Caco-2 (cell line): ENCODE data around the gene PTPRN2. TPM values are rescaled to one million over a fixed set of nuclear protein-coding genes. Genes with fewer than 3 reads are reported as not detected.

Source experiments
- BruUV-seq: library from RNA; stranded (reverse); fragments of 400-500 nt; replicated peaks from 2 replicates; lab custom pipeline; 2021; lab: Mats Ljungman, UMichigan
- CTCF ChIA-PET: fragments of 300-600 bp; sonication (Branson Sonifier 250); formaldehyde crosslinking; loops from one replicate; lab custom pipeline; 2022; ENCODE audit warnings: antibody characterized with exemption; lab: Charles Lee
- POLR2A ChIA-PET: fragments of 300-600 bp; sonication (Branson Sonifier 250); formaldehyde crosslinking; loops from one replicate; lab custom pipeline; 2022; ENCODE audit warnings: antibody characterized with exemption; lab: Charles Lee
- DNase-seq, 2 experiments: peaks; one replicate each; pipeline versions ENCODE4 v3.0.0 to v3.0.0-alpha.2; 2020 to 2022
- H3K27me3 ChIP-seq: replicated peaks from 2 replicates; pipeline ENCODE4 v1.6.0; 2011; ENCODE audit warnings: low read length; ENCODE audit not compliant: control insufficient read depth, insufficient read depth
- H3K36me3 ChIP-seq: 2 replicates; pipeline ENCODE4 v1.5.1; 2011; ENCODE audit warnings: low read length; ENCODE audit not compliant: control insufficient read depth, insufficient read depth
- H3K4me1 ChIP-seq: fragments of 250-450 bp; sonication (Bioruptor Pico); 2 replicates; pipeline ENCODE4 v1.5.1; 2020; ENCODE audit warnings: mild to moderate bottlenecking
- H3K4me3 ChIP-seq: 2 replicates; pipeline ENCODE4 v1.5.1; 2011; ENCODE audit warnings: low read depth, mild to moderate bottlenecking, control low read depth, low read length
- H3K9me3 ChIP-seq: fragments of 250-450 bp; sonication (Bioruptor Pico); 2 replicates; pipeline ENCODE4 v1.5.1; 2020; ENCODE audit warnings: mild to moderate bottlenecking, moderate library complexity
- H3K27ac Mint-ChIP-seq: one replicate; pipeline ENCODE4 v1.8.0; 2022; ENCODE audit warnings: mixed read lengths; ENCODE audit not compliant: unreplicated experiment
- H3K27me3 Mint-ChIP-seq: one replicate; pipeline ENCODE4 v1.8.0; 2022; ENCODE audit warnings: mixed read lengths; ENCODE audit not compliant: insufficient read depth, unreplicated experiment
- H3K36me3 Mint-ChIP-seq: one replicate; pipeline ENCODE4 v1.8.0; 2022; ENCODE audit warnings: mild to moderate bottlenecking, mixed read lengths; ENCODE audit not compliant: insufficient read depth, unreplicated experiment
- H3K4me1 Mint-ChIP-seq: one replicate; pipeline ENCODE4 v1.8.0; 2022; ENCODE audit warnings: low read depth, mixed read lengths; ENCODE audit not compliant: unreplicated experiment
- H3K4me3 Mint-ChIP-seq: one replicate; pipeline ENCODE4 v1.8.0; 2022; ENCODE audit warnings: mild to moderate bottlenecking, moderate library complexity, mixed read lengths; ENCODE audit not compliant: unreplicated experiment
- H3K9me3 Mint-ChIP-seq: one replicate; pipeline ENCODE4 v1.8.0; 2022; ENCODE audit warnings: mixed read lengths; ENCODE audit not compliant: unreplicated experiment
- intact Hi-C: fragments of 100-400 bp; cut with micrococcal nuclease; formaldehyde crosslinking; loops from one replicate; pipeline ENCODE4 v1.10.0; 2022; ENCODE audit not compliant: unreplicated experiment
- total RNA-seq: library from RNA; stranded (reverse); gene quantifications from 2 replicates; pipeline ENCODE4 v1.2.3, GENCODE V29; 2022
- TF ChIP-seq, protein P1 (sequence below), 2 experiments: fragments of 200-600 bp in 1 of 2; IDR thresholded peaks; 1 replicate in 1 of 2; 2 replicates in 1 of 2; pipeline versions ENCODE4 v1.5.1 to v1.8.0; 2011 to 2022; ENCODE audit warnings: antibody characterized with exemption in 1 of 2, control low read depth in 1 of 2, inconsistent platforms in 1 of 2, low read depth in 1 of 2, low read length in 1 of 2, mild to moderate bottlenecking in 1 of 2, moderate library complexity in 1 of 2; ENCODE audit not compliant: insufficient read depth in 1 of 2, severe bottlenecking in 1 of 2, unreplicated experiment in 1 of 2

Gene PTPRN2
- total RNA-seq, 1 experiment from 2014 or later, result 1.4 TPM

DNA sequence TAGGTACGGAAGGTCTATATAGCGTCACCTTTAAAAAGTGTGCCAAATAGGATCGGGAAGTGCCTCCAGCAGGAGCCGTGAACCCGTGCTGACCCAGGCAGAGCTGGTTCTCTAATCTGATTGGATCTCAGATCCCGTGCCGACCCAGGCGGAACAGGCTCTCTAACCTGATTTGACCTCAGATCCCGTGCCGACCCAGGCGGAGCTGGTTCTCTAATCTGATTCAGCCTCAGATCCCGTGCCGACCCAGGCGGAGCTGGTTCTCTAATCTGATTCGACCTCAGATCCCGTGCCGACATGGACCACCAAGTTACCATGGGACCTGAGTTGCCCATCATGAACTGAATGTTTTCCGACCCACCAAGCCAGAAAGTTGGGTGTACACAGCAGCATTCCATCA lies 463.9 kb downstream of the PTPRN2 start:
- H3K4me1 ChIP-seq, result no peaks in the 10 kb centered on the region
- POLR2A ChIA-PET, result no interaction called here
- H3K36me3 ChIP-seq, result no peaks in the 10 kb centered on the region
- H3K4me3 Mint-ChIP-seq, result no peak overlapping the region
- no peak for DNase-seq
- peaks cover 31% of the 10 kb centered on the region for H3K9me3 Mint-ChIP-seq
- H3K4me3 ChIP-seq, result no peak overlapping the region
- BruUV-seq, result no TSS peak
- H3K9me3 ChIP-seq, result peaks cover 10% of the 10 kb centered on the region
- H3K36me3 Mint-ChIP-seq, result no peaks in the 10 kb centered on the region
- no peaks in the 10 kb centered on the region for H3K4me1 Mint-ChIP-seq
- no peak overlapping the region for H3K27ac Mint-ChIP-seq
- CTCF ChIA-PET, result no interaction called here
- no peaks in the 10 kb centered on the region for H3K27me3 Mint-ChIP-seq
- intact Hi-C loops, result no loop called here
- H3K27me3 ChIP-seq, result no peaks in the 10 kb centered on the region
- TF ChIP-seq, protein P1, sequence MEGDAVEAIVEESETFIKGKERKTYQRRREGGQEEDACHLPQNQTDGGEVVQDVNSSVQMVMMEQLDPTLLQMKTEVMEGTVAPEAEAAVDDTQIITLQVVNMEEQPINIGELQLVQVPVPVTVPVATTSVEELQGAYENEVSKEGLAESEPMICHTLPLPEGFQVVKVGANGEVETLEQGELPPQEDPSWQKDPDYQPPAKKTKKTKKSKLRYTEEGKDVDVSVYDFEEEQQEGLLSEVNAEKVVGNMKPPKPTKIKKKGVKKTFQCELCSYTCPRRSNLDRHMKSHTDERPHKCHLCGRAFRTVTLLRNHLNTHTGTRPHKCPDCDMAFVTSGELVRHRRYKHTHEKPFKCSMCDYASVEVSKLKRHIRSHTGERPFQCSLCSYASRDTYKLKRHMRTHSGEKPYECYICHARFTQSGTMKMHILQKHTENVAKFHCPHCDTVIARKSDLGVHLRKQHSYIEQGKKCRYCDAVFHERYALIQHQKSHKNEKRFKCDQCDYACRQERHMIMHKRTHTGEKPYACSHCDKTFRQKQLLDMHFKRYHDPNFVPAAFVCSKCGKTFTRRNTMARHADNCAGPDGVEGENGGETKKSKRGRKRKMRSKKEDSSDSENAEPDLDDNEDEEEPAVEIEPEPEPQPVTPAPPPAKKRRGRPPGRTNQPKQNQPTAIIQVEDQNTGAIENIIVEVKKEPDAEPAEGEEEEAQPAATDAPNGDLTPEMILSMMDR (IDR thresholded peaks at IDR 0.05; ENCODE audit: insufficient read depth in 1 of 2, low read depth in 1 of 2, low read length in 1 of 2, severe bottlenecking in 1 of 2, unreplicated experiment in 1 of 2), result no peak

DNA sequence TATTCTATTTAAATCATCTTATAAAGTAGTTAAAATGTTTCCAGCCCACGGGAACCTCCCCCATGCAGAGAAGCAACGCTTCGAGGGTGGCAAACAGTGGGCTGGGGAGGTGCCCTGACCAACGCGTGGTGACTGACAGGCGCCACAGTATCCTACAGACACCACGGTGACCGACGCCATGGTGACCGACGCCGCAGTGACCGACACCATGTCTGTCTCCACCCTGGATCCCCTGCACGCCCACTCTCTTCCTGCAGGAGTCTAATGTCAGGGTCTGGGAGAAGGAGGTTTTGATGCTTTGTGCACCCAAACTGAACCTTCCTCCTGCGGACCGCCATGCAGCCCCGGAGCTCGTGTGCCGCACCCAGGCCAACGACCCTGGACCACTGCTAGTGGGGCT lies 464.4 kb downstream of the PTPRN2 start:
- no peaks in the 10 kb centered on the region for H3K4me1 ChIP-seq
- POLR2A ChIA-PET, result no interaction called here
- no TSS peak for BruUV-seq
- H3K4me3 ChIP-seq, result no peak overlapping the region
- H3K9me3 ChIP-seq, result peaks cover 9% of the 10 kb centered on the region; the same call in 1 of the 2 replicates
- intact Hi-C loops, result no loop called here
- no peaks in the 10 kb centered on the region for H3K4me1 Mint-ChIP-seq
- H3K4me3 Mint-ChIP-seq, result no peak overlapping the region
- CTCF ChIA-PET, result no interaction called here
- DNase-seq, result no peak
- no peaks in the 10 kb centered on the region for H3K27me3 ChIP-seq
- no peak overlapping the region for H3K27ac Mint-ChIP-seq
- no peaks in the 10 kb centered on the region for H3K36me3 ChIP-seq
- H3K27me3 Mint-ChIP-seq, result no peaks in the 10 kb centered on the region
- H3K9me3 Mint-ChIP-seq, result peaks cover 31% of the 10 kb centered on the region
- H3K36me3 Mint-ChIP-seq, result no peaks in the 10 kb centered on the region
- TF ChIP-seq, protein P1 (IDR thresholded peaks at IDR 0.05; ENCODE audit: insufficient read depth in 1 of 2, low read depth in 1 of 2, low read length in 1 of 2, severe bottlenecking in 1 of 2, unreplicated experiment in 1 of 2), result no peak

DNA sequence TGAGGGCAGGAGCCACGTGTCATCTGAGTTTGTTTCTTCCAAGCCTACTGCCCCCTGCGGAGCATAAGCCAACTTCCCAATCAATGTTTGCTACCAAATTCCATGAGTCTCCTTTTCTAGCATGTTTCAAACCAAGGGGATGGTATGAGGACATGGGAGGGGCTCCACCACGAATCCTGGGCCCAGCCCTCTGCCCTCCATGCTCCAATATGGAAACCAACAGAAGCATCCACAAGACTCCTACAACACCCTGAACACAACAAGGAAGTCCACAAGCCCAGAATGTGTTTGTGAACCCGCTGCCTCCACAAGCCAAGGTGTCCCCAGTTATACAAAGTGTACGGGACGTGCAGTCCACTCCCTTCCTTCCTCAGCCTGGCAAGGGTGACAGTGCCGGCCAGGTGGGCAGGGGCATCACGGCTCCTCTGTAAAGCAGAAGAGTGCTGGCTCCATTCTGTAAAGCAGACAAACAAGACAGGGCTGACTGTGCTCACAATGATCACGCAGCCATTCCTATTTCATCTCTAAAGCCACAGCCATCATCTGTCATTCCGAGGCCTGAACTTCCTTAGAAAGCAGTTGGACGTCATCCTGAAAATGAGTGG lies 466.1 kb downstream of the PTPRN2 start:
- no peaks in the 10 kb centered on the region for H3K36me3 Mint-ChIP-seq
- H3K27me3 ChIP-seq, result no peaks in the 10 kb centered on the region

More for the DNA sequence above, 466.1 kb downstream of the PTPRN2 start:
- H3K4me3 ChIP-seq, result no peak overlapping the region
- no TSS peak for BruUV-seq
- intact Hi-C loops, result no loop called here
- DNase-seq, result no peak
- ChIA-PET POLR2A (no interaction called here), CTCF (no interaction called here)
- TF ChIP-seq, protein P1 (IDR thresholded peaks at IDR 0.05; ENCODE audit: insufficient read depth in 1 of 2, low read depth in 1 of 2, low read length in 1 of 2, severe bottlenecking in 1 of 2, unreplicated experiment in 1 of 2), result no peak
- H3K36me3 ChIP-seq, result no peaks in the 10 kb centered on the region
- peaks cover 17% of the 10 kb centered on the region for H3K9me3 ChIP-seq
- H3K9me3 Mint-ChIP-seq, result peaks cover 43% of the 10 kb centered on the region
- H3K4me1 Mint-ChIP-seq, result no peaks in the 10 kb centered on the region
- no peaks in the 10 kb centered on the region for H3K27me3 Mint-ChIP-seq
- H3K4me3 Mint-ChIP-seq, result no peak overlapping the region
- no peak overlapping the region for H3K27ac Mint-ChIP-seq
- H3K4me1 ChIP-seq, result no peaks in the 10 kb centered on the region
